OCI-LY1 (cell line): ENCODE results near the gene PPP1CB.
"Not testable (repeated sequence)": the region's sequence is repeated elsewhere in the genome, so short reads cannot be mapped to it uniquely, and the experiment has no call there.

Source experiments
- H2AFZ ChIP-seq: fragments of 200-600 bp; sonication (generic), shearing (Covaris generic); 2 replicates; pipeline ENCODE4 v1.6.0; 2014; ENCODE audit warnings: antibody characterized with exemption, mild to moderate bottlenecking, low read length
- H3F3A ChIP-seq: fragments of 200-600 bp; sonication (generic), shearing (Covaris generic); 2 replicates; pipeline ENCODE4 v1.6.0; 2014; ENCODE audit warnings: mild to moderate bottlenecking, antibody characterized with exemption, low read length, moderate library complexity; ENCODE audit not compliant: insufficient read depth
- H3K27ac ChIP-seq: fragments of 200-600 bp; sonication (generic); 2 replicates; pipeline ENCODE4 v1.5.1; 2014; ENCODE audit warnings: low read length, mixed run types, mild to moderate bottlenecking, low read depth; ENCODE audit not compliant: poor library complexity, severe bottlenecking
- H3K27me3 ChIP-seq: fragments of 200-600 bp; sonication (generic); 2 replicates; pipeline ENCODE4 v1.6.0; 2014; ENCODE audit warnings: antibody characterized with exemption, mild to moderate bottlenecking, low read length, moderate library complexity; ENCODE audit not compliant: insufficient read depth
- H3K36me3 ChIP-seq: fragments of 200-600 bp; sonication (generic); 2 replicates; pipeline ENCODE4 v1.6.1; 2014; ENCODE audit warnings: mild to moderate bottlenecking, antibody characterized with exemption, low read length, moderate library complexity, mixed read lengths; ENCODE audit not compliant: insufficient read depth
- H3K4me1 ChIP-seq: fragments of 200-600 bp; sonication (generic); 2 replicates; pipeline ENCODE4 v1.5.1; 2014; ENCODE audit warnings: mild to moderate bottlenecking, low read length, moderate library complexity; ENCODE audit not compliant: insufficient read depth, severe bottlenecking
- H3K4me2 ChIP-seq: fragments of 200-600 bp; sonication (generic), shearing (Covaris generic); 2 replicates; pipeline ENCODE4 v1.6.1; 2014; ENCODE audit warnings: low read length
- H3K4me3 ChIP-seq: fragments of 200-600 bp; sonication (generic); 2 replicates; pipeline ENCODE4 v1.5.1; 2014; ENCODE audit warnings: low read length, low read depth, mild to moderate bottlenecking, mixed read lengths; ENCODE audit not compliant: poor library complexity, severe bottlenecking
- H3K79me2 ChIP-seq: fragments of 200-600 bp; shearing (Covaris generic); 2 replicates; pipeline ENCODE4 v1.6.1; 2016; ENCODE audit warnings: mixed run types, low read length, mixed read lengths; ENCODE audit not compliant: insufficient read depth
- H3K9ac ChIP-seq: fragments of 200-600 bp; sonication (generic), shearing (Covaris generic); 2 replicates; pipeline ENCODE4 v1.6.1; 2014; ENCODE audit warnings: mild to moderate bottlenecking, low read length, mixed read lengths
- H3K9me2 ChIP-seq: fragments of 200-600 bp; sonication (generic), shearing (Covaris generic); 2 replicates; pipeline ENCODE4 v1.6.1; 2014; ENCODE audit warnings: low read depth, mild to moderate bottlenecking, low read length, mixed read lengths
- H3K9me3 ChIP-seq: fragments of 200-600 bp; shearing (Covaris generic); 2 replicates; pipeline ENCODE4 v1.6.1; 2014; ENCODE audit warnings: low read length, mixed read lengths
- H4K20me1 ChIP-seq: fragments of 200-600 bp; sonication (generic), shearing (Covaris generic); 2 replicates; pipeline ENCODE4 v1.6.0; 2016; ENCODE audit warnings: mild to moderate bottlenecking, low read length; ENCODE audit not compliant: insufficient read depth
- EZH2 ChIP-seq: fragments of 200-600 bp; sonication (generic), shearing (Covaris generic); IDR thresholded peaks from 2 replicates; pipeline ENCODE4 v1.8.0; 2017; ENCODE audit warnings: borderline replicate concordance, mixed run types, mild to moderate bottlenecking, antibody characterized with exemption, low read length, moderate library complexity, mixed read lengths
- TF ChIP-seq, protein P1 (sequence below): fragments of 200-600 bp; sonication (generic), shearing (Covaris generic); IDR thresholded peaks from 2 replicates; pipeline ENCODE4 v1.5.1; 2017; ENCODE audit warnings: mild to moderate bottlenecking, antibody characterized with exemption, low read length, moderate library complexity, mixed read lengths

The PPP1CB gene

GRCh38 chr2:28779001-28779400 lies 27.4 kb downstream of the PPP1CB start:
- TF ChIP-seq, protein P1, sequence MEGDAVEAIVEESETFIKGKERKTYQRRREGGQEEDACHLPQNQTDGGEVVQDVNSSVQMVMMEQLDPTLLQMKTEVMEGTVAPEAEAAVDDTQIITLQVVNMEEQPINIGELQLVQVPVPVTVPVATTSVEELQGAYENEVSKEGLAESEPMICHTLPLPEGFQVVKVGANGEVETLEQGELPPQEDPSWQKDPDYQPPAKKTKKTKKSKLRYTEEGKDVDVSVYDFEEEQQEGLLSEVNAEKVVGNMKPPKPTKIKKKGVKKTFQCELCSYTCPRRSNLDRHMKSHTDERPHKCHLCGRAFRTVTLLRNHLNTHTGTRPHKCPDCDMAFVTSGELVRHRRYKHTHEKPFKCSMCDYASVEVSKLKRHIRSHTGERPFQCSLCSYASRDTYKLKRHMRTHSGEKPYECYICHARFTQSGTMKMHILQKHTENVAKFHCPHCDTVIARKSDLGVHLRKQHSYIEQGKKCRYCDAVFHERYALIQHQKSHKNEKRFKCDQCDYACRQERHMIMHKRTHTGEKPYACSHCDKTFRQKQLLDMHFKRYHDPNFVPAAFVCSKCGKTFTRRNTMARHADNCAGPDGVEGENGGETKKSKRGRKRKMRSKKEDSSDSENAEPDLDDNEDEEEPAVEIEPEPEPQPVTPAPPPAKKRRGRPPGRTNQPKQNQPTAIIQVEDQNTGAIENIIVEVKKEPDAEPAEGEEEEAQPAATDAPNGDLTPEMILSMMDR, result no peak
- TF ChIP-seq EZH2, result no peak
- Histone ChIP-seq H2AFZ (no peak overlapping the region), H4K20me1 (no peaks in the 10 kb centered on the region), H3K36me3 (peaks cover 71% of the 10 kb centered on the region), H3K27me3 (no peaks in the 10 kb centered on the region), H3K4me1 (no peaks in the 10 kb centered on the region), H3F3A (no peaks in the 10 kb centered on the region), H3K9me2 (no peaks in the 10 kb centered on the region), H3K4me2 (no peak overlapping the region), H3K4me3 (no peak overlapping the region), H3K9ac (no peak overlapping the region), H3K9me3 (no peaks in the 10 kb centered on the region), H3K79me2 (peaks cover 22% of the 10 kb centered on the region), H3K27ac (no peak overlapping the region)

GRCh38 chr2:28780496-28780895 lies 28.9 kb downstream of the PPP1CB start:
- Histone ChIP-seq H3K4me2 (no peak overlapping the region), H2AFZ (no peak overlapping the region), H3K9me3 (no peaks in the 10 kb centered on the region), H3K9me2 (no peaks in the 10 kb centered on the region), H3K9ac (no peak overlapping the region), H3F3A (no peaks in the 10 kb centered on the region), H3K4me1 (no peaks in the 10 kb centered on the region), H4K20me1 (no peaks in the 10 kb centered on the region), H3K79me2 (peaks cover 7% of the 10 kb centered on the region), H3K27ac (no peak overlapping the region), H3K36me3 (peaks cover 86% of the 10 kb centered on the region), H3K4me3 (no peak overlapping the region), H3K27me3 (no peaks in the 10 kb centered on the region)
- TF ChIP-seq, protein P1, result no peak
- no peak for TF ChIP-seq EZH2

DNA sequence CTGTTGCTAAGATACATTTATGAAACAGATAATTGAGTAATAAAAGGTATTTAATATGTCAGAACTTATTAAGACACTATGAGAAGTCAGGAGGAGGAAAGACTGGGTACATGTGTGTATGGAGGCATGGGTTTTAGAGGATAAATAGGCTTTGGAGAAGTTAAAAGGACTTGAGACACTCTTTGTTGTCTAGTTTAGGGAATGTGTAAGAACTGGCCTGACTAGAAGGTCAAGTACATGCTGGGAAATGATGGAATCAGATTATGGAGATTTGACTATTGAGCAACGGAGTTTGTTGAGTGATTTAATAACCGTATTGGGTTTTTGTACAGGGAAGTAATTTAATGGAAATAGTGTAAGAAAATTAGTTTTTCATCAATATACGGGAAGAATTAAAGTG lies 30.8 kb downstream of the PPP1CB start:
- H3K36me3 ChIP-seq, result peaks cover 92% of the 10 kb centered on the region

DNA sequence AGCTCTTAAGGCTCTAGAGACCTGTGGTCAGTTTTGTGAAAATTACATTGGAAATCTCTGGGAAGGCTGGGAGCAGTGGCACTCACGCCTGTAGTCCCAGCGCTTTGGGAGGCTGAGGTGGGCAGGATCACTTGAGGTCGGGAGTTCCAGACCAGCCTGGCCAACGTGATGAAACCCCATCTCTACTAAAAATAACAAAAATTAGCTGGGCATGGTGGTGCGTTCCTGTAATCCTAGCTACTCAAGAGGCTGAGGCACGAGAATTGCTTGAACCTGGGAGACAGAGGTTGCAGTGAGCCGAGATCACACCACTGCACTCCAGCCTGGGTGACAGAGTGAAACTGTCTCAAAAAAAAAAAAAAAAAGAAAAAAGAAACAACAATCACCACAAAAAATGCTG lies 32.9 kb downstream of the PPP1CB start:
- not testable (repeated sequence) for H3K79me2 ChIP-seq, H2AFZ ChIP-seq, H3K27ac ChIP-seq, H3K27me3 ChIP-seq, H3K4me1 ChIP-seq, H3K9me3 ChIP-seq, H3K4me3 ChIP-seq, H3K9me2 ChIP-seq, H3K9ac ChIP-seq, H4K20me1 ChIP-seq, H3F3A ChIP-seq, H3K4me2 ChIP-seq
- peaks cover 91% of the 10 kb centered on the region for H3K36me3 ChIP-seq

More for the DNA sequence above, 30.8 kb downstream of the PPP1CB start:
- no peak overlapping the region for H3K27ac ChIP-seq
- H4K20me1 ChIP-seq, result no peaks in the 10 kb centered on the region
- no peaks in the 10 kb centered on the region for H3K79me2 ChIP-seq
- H2AFZ ChIP-seq, result no peak overlapping the region
- no peak overlapping the region for H3K4me3 ChIP-seq
- no peaks in the 10 kb centered on the region for H3F3A ChIP-seq
- H3K4me2 ChIP-seq, result no peak overlapping the region
- TF ChIP-seq EZH2, result no peak
- TF ChIP-seq, protein P1, result no peak
- no peaks in the 10 kb centered on the region for H3K9me3 ChIP-seq
- no peaks in the 10 kb centered on the region for H3K9me2 ChIP-seq
- H3K9ac ChIP-seq, result no peak overlapping the region
- H3K27me3 ChIP-seq, result no peaks in the 10 kb centered on the region
- no peaks in the 10 kb centered on the region for H3K4me1 ChIP-seq
